ENCODE results near the gene TMCO1.

- TF ChIP-seq, protein P1, sequence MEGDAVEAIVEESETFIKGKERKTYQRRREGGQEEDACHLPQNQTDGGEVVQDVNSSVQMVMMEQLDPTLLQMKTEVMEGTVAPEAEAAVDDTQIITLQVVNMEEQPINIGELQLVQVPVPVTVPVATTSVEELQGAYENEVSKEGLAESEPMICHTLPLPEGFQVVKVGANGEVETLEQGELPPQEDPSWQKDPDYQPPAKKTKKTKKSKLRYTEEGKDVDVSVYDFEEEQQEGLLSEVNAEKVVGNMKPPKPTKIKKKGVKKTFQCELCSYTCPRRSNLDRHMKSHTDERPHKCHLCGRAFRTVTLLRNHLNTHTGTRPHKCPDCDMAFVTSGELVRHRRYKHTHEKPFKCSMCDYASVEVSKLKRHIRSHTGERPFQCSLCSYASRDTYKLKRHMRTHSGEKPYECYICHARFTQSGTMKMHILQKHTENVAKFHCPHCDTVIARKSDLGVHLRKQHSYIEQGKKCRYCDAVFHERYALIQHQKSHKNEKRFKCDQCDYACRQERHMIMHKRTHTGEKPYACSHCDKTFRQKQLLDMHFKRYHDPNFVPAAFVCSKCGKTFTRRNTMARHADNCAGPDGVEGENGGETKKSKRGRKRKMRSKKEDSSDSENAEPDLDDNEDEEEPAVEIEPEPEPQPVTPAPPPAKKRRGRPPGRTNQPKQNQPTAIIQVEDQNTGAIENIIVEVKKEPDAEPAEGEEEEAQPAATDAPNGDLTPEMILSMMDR (IDR thresholded peaks at IDR 0.05): no peak
- TF ChIP-seq POLR2A (IDR thresholded peaks at IDR 0.05): no peak
Observed at GRCh38 chr1:165737196-165737595, 31.5 kb downstream of the TMCO1 start.

Measured in heart left ventricle (tissue), 13 donors.